GM06990 (cell line): ENCODE data around the gene DST.
A peak's percentile ranks its signal among the peaks of the same experiment; 100 is the strongest.

Source experiments
- DNase-seq: peaks from one replicate; pipeline ENCODE4 v3.0.0-alpha.2; 2011; ENCODE audit not compliant: insufficient read length; ENCODE audit errors: extremely low read depth
- H3K27me3 ChIP-seq: replicated peaks from 2 replicates; pipeline ENCODE4 v1.6.0; 2011; ENCODE audit warnings: low read length; ENCODE audit not compliant: control insufficient read depth, insufficient read depth
- H3K36me3 ChIP-seq: 2 replicates; pipeline ENCODE4 v1.5.1; 2011; ENCODE audit warnings: low read length; ENCODE audit not compliant: control insufficient read depth, insufficient read depth
- H3K4me3 ChIP-seq: replicated peaks from 2 replicates; pipeline ENCODE4 v1.5.1; 2011; ENCODE audit warnings: low read depth, mild to moderate bottlenecking, control low read depth, low read length
- TF ChIP-seq, protein P1 (sequence below): IDR thresholded peaks from 2 replicates; pipeline ENCODE4 v1.5.1; 2011; ENCODE audit warnings: low read length, control low read depth, mild to moderate bottlenecking, inconsistent platforms; ENCODE audit not compliant: insufficient read depth, poor library complexity, severe bottlenecking

The DST gene

DNA sequence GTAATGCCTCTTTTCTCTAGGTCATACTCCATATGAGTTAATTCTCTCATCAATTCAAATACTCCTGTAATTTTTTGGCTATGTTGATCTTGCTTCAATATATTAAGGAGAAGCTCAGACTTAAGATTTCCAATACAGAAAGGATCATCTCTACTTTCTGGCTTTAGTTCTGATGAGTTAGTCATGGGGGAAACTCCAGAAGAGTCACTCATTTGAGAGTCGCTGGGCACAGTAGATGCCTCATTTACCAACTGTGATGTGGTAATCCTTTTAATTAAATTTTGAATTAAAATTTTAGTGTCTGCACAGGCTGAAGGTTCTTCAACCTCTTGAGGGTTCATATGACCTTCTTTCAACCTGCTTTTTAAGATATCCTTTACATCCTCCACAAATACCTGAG is 38.5 kb downstream of the DST start:
- H3K4me3 ChIP-seq, result no peak overlapping the region
- TF ChIP-seq, protein P1, sequence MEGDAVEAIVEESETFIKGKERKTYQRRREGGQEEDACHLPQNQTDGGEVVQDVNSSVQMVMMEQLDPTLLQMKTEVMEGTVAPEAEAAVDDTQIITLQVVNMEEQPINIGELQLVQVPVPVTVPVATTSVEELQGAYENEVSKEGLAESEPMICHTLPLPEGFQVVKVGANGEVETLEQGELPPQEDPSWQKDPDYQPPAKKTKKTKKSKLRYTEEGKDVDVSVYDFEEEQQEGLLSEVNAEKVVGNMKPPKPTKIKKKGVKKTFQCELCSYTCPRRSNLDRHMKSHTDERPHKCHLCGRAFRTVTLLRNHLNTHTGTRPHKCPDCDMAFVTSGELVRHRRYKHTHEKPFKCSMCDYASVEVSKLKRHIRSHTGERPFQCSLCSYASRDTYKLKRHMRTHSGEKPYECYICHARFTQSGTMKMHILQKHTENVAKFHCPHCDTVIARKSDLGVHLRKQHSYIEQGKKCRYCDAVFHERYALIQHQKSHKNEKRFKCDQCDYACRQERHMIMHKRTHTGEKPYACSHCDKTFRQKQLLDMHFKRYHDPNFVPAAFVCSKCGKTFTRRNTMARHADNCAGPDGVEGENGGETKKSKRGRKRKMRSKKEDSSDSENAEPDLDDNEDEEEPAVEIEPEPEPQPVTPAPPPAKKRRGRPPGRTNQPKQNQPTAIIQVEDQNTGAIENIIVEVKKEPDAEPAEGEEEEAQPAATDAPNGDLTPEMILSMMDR, result no peak
- no peak for DNase-seq
- H3K27me3 ChIP-seq, result no peaks in the 10 kb centered on the region
- H3K36me3 ChIP-seq, result peaks cover 5% of the 10 kb centered on the region

DNA sequence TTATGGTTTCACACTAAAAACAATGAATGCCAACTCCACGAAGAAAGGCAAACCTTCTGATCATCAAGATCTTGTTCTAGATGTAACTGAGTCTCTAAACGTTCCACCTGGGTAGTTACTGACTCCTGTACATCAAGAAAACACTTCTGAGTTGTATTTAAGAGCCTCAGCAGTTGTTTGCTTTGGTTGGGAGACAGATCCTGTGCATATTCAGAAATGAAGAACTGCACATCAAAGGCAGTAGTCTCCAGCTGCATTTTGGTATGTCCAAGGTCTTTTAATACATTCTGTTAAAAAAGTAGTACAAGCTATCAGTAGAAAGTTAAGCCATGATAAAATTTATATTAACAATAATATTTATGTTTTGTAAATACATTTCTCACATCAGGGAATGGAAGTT is 41.3 kb downstream of the DST start:
- H3K4me3 ChIP-seq, result no peak overlapping the region
- no peak for DNase-seq
- TF ChIP-seq, protein P1, result no peak
- H3K27me3 ChIP-seq, result no peaks in the 10 kb centered on the region
- peaks cover 5% of the 10 kb centered on the region for H3K36me3 ChIP-seq

DNA sequence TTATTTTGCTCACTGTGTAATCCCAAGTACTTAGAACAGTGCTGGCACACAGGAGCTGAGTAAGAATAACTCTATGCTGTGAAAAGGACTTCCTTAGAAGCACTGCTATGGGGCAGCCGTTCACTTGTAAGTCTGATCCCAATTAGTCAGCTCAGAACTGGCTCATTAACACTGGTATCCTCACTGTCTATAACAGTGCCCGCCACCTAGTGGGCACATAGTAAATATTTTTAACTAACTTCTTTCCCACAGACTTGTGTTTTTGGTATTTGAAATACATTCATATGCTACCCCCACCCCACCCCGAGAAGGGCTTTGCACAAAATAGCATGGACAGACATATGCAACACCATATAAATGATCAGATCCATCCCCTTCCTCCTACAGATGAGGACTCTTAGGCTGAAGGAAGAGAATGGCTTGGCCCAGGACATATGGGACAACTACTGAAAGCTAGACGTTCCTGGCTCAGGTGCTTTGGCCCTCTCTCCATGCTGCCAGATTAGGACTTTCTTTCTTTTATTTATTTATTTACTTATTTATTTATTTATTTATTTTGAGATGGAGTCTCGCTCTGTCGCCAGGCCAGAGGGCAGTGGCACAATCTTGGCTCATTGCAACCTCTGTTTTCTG is 47.1 kb downstream of the DST start:
- Histone ChIP-seq H3K4me3 (no peak overlapping the region), H3K27me3 (no peaks in the 10 kb centered on the region), H3K36me3 (peaks cover 10% of the 10 kb centered on the region)
- TF ChIP-seq, protein P1, result peak; percentile 75
- DNase-seq, result peak; percentile 49

DNA sequence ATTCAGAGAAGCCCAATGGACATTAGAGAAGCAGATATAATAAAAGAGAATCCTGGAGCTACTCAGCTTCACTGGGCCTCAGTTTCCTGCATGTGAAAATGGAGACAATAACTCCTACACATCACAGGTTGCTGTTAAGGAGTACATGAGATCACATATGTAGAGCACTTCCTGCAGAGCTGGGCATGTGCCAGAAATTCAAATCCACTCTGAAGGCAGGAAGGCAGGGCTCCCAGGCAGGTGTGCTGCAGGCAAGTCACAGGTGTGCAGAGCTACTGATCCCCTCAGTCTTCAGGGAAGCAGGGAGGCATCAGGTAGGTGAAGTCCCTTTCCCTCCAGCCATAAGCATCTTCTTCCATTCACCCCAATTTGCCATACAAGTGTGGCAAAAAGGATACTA is 48.0 kb downstream of the DST start:
- H3K36me3 ChIP-seq, result peaks cover 8% of the 10 kb centered on the region
- peak; percentile 35 for DNase-seq
- no peaks in the 10 kb centered on the region for H3K27me3 ChIP-seq
- H3K4me3 ChIP-seq, result no peak overlapping the region
- TF ChIP-seq, protein P1, result no peak

DNA sequence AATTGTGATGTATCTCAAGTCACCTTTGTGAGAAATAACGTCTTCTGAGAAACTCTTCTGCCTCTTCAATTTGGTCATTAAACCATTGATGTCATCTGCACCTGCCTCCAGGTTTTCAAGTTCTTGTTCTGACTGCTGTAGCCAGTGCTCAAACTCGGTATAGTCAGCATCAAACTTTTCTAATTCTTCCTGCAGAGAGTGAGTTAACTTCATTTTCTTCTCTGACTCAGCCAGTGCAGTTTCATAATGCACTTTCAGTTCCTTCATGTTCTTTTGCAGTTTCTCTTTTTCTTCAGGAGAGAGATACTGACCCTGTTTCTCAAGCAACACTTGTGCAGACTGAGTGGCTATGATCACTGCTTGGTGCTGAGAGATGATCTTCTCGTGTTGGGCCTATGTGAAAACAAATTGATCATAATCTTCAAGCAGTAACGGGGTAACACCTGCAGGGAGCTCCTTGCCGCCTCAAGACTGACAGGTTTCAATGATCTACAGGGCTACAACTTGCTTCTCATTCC is 48.8 kb downstream of the DST start:
- Histone ChIP-seq H3K36me3 (peaks cover 8% of the 10 kb centered on the region), H3K4me3 (no peak overlapping the region)
- peak; percentile 80 for DNase-seq

More for the DNA sequence above, 48.8 kb downstream of the DST start:
- TF ChIP-seq, protein P1, result no peak
- no peaks in the 10 kb centered on the region for H3K27me3 ChIP-seq
